ENCODE measurements around the gene DLX4.

DLX4 gene

DNA sequence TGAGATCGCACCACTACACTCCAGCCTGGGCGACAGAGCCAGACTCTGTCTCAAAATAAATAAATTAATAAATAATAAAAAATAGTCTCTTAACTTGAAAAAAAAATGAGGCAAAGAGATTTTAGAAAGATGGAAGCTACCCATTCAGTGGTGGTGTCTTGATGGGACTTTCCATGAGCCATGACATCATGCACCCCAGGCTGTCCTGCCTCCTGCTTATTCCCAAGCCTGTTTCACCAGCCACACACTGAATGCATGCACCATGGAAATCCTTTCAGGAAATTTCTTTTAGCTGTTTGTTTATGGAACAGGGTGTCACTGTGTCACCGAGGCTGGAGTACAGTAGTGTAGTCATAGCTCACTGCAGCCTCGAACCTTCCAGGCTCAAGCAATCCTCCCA, 34.9 kb downstream of the DLX4 start:
- H3K27ac ChIP-seq, result no peak overlapping the region
- TF ChIP-seq, protein P1, sequence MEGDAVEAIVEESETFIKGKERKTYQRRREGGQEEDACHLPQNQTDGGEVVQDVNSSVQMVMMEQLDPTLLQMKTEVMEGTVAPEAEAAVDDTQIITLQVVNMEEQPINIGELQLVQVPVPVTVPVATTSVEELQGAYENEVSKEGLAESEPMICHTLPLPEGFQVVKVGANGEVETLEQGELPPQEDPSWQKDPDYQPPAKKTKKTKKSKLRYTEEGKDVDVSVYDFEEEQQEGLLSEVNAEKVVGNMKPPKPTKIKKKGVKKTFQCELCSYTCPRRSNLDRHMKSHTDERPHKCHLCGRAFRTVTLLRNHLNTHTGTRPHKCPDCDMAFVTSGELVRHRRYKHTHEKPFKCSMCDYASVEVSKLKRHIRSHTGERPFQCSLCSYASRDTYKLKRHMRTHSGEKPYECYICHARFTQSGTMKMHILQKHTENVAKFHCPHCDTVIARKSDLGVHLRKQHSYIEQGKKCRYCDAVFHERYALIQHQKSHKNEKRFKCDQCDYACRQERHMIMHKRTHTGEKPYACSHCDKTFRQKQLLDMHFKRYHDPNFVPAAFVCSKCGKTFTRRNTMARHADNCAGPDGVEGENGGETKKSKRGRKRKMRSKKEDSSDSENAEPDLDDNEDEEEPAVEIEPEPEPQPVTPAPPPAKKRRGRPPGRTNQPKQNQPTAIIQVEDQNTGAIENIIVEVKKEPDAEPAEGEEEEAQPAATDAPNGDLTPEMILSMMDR (conservative IDR thresholded peaks at IDR 0.05), result no peak

DNA sequence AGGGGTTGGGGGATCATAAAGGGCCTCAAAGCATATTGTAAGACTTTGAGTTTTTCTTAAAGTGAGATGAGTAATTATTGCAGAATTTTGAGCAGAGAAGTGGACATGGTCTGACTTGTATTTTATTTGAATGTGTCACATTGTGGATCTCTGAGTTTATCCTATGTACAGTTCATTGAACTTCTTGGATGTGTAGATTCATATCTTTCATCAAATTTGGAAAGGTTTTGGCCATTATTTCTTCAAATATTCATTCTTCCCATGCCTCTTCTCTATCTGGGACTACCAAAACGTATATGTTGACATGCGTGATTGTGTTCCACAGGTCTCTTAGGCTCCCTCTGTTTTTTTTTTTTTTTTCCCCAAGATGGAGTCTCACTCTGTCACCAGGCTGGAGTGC, 40.3 kb downstream of the DLX4 start:
- TF ChIP-seq, protein P1 (conservative IDR thresholded peaks at IDR 0.05), result no peak
- no peak overlapping the region for H3K27ac ChIP-seq

DNA sequence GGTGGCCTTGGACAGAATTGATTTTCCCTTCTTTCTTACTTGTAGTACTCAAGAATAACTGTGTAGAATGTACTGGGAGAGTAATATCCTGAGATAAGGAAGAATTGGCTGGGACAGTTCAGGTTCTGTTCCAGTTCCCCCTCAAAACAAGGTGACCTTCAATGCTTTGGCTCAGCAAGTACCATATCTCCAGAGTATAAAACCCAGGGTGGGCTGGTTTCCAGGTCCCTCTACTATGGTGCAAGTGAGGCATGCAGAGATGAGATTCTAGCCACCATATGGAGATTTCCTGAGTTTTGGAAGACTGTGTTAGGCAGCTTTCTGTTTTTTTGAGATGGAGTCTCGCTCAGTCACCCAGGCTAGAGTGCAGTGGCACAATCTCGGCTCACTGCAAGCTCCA, 44.1 kb downstream of the DLX4 start:
- H3K27ac ChIP-seq, result no peak overlapping the region
- TF ChIP-seq, protein P1 (conservative IDR thresholded peaks at IDR 0.05), result no peak

DNA sequence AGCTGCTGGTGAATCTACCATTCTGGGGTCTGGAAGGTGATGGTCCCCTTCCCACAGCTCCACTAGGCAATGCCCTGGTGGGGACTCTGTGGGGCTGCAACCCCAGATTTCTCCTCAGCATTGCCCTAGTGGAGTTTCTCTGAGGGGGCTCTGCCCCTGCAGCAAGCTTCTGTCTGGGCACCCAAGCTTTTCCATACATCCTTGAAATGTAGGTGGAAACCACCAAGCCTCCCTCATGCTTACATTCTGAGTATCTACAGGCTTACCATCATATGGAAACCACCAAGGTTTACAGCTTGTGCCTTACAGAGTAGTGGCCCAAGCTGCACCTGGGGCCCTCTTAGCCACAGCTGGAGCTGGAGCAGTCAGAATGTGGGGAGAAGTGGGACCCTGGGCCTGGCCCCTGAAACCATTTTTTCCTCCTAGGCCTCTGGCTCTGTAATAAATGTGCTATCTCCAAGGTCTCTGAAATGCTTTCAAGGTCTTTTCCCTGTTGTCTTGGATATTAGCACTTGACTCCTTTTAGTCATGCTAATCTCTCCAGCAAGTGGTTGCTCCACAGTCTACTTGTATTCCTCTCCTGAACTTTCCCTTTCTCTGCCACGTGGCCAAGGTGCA, 45.6 kb downstream of the DLX4 start:
- H3K27ac ChIP-seq, result no peak overlapping the region
- TF ChIP-seq, protein P1 (conservative IDR thresholded peaks at IDR 0.05), result no peak

DNA sequence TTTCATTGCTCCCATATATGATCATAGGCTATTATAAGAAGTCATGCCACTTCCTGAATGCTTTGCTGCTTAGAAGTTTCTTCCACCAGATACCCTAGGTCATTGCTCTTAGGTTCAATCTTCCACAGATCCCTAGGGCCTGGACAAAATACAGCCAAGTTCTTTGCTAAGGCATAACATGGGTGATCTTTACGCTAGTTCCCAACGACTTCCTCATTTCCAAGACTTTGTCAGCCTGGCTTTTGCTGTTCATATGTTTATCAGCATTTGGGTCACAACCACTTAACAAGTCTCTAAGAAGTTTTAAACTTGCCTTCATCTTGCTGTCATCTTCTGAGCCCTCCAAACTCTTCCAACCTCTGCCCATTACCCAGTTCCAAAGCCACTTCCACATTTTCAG, 46.2 kb downstream of the DLX4 start:
- TF ChIP-seq, protein P1 (conservative IDR thresholded peaks at IDR 0.05), result no peak
- no peak overlapping the region for H3K27ac ChIP-seq

DNA sequence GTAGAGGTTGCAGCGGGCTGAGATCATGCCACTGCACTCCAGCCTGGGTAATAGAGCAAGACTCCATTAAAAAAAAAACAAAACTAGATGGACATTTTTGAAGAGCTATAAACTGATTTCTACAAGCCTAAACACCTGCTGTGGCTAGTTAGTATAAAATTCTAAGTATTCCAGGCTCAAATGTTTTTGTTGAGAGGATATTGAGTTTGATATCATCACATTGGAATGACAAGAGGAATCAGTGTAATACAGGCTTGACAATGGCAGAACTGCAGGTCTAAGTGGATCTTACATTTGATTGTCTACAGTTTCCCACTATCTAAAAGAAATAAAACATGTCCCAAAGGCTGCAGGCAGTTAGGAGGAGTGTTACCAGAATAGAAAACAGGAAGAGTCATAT, 49.9 kb downstream of the DLX4 start:
- TF ChIP-seq, protein P1 (conservative IDR thresholded peaks at IDR 0.05), result no peak
- no peak overlapping the region for H3K27ac ChIP-seq

DNA sequence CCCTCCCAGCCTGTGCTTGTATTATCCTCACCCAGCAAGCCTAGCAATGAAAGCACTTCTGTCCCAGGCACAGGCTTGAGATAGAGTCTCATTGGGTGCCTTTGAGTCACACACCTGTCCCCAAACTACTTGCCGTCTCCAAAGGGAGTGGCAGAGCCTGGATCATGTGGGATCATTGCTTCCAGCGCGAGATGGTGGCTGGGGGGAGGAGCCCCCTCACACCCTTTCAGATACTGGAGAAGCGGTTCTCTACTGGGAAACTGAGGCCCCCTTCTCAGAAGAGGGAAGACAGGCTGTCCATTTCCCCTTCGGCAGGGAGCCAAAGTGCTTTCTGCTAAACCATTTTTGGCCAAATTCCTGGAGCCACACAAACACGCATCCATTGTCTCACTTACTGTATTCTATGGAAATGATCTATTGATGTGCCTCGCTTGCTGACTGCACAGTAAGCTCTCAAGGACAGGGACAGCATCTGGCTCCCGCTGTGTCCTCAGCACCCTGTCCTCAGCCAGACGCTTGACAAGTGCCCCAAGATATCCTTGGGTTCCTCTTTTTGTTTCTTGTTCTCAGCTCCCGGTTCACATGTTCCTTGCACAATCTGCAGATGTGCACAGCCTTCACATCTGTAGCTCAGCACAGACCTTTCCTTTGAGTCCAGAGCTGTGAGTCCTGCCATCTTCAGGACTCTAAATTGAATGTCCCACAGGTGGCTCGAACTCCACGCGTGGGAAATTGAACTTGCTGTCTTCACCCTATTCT, 52.0 kb downstream of the DLX4 start:
- TF ChIP-seq, protein P1 (conservative IDR thresholded peaks at IDR 0.05), result no peak
- no peak overlapping the region for H3K27ac ChIP-seq
